HepG2 (cell line): Measurements from ENCODE around the gene EIF5B. TPM values are rescaled to one million over a fixed set of nuclear protein-coding genes. Genes with fewer than 3 reads are reported as not detected.

Experiments
- ATF7-NPFF ChIP-seq: sonication (generic); formaldehyde crosslinking; IDR thresholded peaks from 2 replicates; pipeline ENCODE4 v1.8.1; 2023; ENCODE audit warnings: mild to moderate bottlenecking, low read depth, missing genetic modification reagents, moderate library complexity
- ESRRA ChIP-seq: sonication (generic); formaldehyde crosslinking; IDR thresholded peaks from 2 replicates; pipeline ENCODE4 v1.5.1; 2020; ENCODE audit warnings: mild to moderate bottlenecking, low read depth, missing genetic modification reagents
- SALL2 ChIP-seq: sonication (generic); formaldehyde crosslinking; IDR thresholded peaks from 2 replicates; pipeline ENCODE4 v1.8.1; 2023; ENCODE audit warnings: mild to moderate bottlenecking, missing genetic modification reagents, inconsistent platforms
- ZNF10 ChIP-seq: sonication (generic); formaldehyde crosslinking; IDR thresholded peaks from 2 replicates; pipeline ENCODE4 v1.4.0; 2020; ENCODE audit warnings: mild to moderate bottlenecking, low read depth, missing genetic modification reagents, borderline replicate concordance
- ZNF263 ChIP-seq: sonication (generic); formaldehyde crosslinking; IDR thresholded peaks from 2 replicates; pipeline ENCODE4 v1.4.0; 2020; ENCODE audit warnings: missing genetic modification reagents
- ZNF282 ChIP-seq: fragments of 450-650 bp; IDR thresholded peaks from 2 replicates; pipeline ENCODE4 v1.6.1; 2018; ENCODE audit not compliant: partially characterized antibody
- ZNF329 ChIP-seq: sonication (generic); formaldehyde crosslinking; IDR thresholded peaks from 2 replicates; pipeline ENCODE4 v1.9.0; 2021; ENCODE audit warnings: low read depth, mild to moderate bottlenecking, missing genetic modification reagents
- ZNF367 ChIP-seq: sonication (generic); formaldehyde crosslinking; IDR thresholded peaks from 2 replicates; pipeline ENCODE4 v1.4.0; 2020; ENCODE audit warnings: missing genetic modification reagents, borderline replicate concordance
- ZNF407 ChIP-seq: sonication (generic); formaldehyde crosslinking; IDR thresholded peaks from one replicate; pipeline ENCODE4 v1.5.1; 2020; ENCODE audit warnings: mild to moderate bottlenecking, missing genetic modification reagents; ENCODE audit errors: not compliant biosample characterization
- ZNF564 ChIP-seq: sonication (generic); formaldehyde crosslinking; IDR thresholded peaks from 2 replicates; pipeline ENCODE4 v1.8.1; 2023; ENCODE audit warnings: mild to moderate bottlenecking, missing genetic modification reagents
- ZNF674 ChIP-seq: sonication (generic); formaldehyde crosslinking; IDR thresholded peaks from 2 replicates; pipeline ENCODE4 v1.5.0; 2020; ENCODE audit warnings: low read depth, mild to moderate bottlenecking, missing genetic modification reagents
- ZNF678 ChIP-seq: sonication (generic); formaldehyde crosslinking; IDR thresholded peaks from 2 replicates; pipeline ENCODE4 v1.4.0; 2020; ENCODE audit warnings: mild to moderate bottlenecking, missing genetic modification reagents
- ZNF879 ChIP-seq: sonication (generic); formaldehyde crosslinking; IDR thresholded peaks from 2 replicates; pipeline ENCODE4 v1.8.1; 2023; ENCODE audit warnings: missing genetic modification reagents
- polyA plus RNA-seq, 8 experiments: library from polyadenylated mRNA; depleted of rRNA in 3 of 8; stranded (reverse) in 7 of 8; unstranded in 1 of 8; fragments of >200 nt; fragmentation: Illumina TruSeq in 4 of 8; extraction: Trizol in 4 of 8; gene quantifications; 2 replicates each; pipeline versions ENCODE4 v1.2.1 to v1.2.3, GENCODE V29; 2011 to 2016; ENCODE audit warnings: low read depth in 4 of 8, missing spikeins in 1 of 8, mixed read lengths in 1 of 8; ENCODE audit not compliant: insufficient read depth in 1 of 8
- total RNA-seq, 5 experiments: library from RNA; depleted of rRNA; stranded (reverse); fragments of >200 nt; fragmentation: Illumina TruSeq; extraction: Trizol; gene quantifications; 2 replicates each; pipeline ENCODE4 v1.2.3, GENCODE V29; 2016; ENCODE audit warnings: low read depth in 1 of 5
- TF ChIP-seq, protein P1 (sequence below): sonication (generic); formaldehyde crosslinking; IDR thresholded peaks from 2 replicates; pipeline ENCODE4 v1.9.0; 2021; ENCODE audit warnings: missing genetic modification reagents, mild to moderate bottlenecking, borderline replicate concordance
- TF ChIP-seq, protein P2 (sequence below): sonication (generic); formaldehyde crosslinking; IDR thresholded peaks from 2 replicates; pipeline ENCODE4 v1.5.0; 2020; ENCODE audit warnings: missing genetic modification reagents

Gene EIF5B
- total and polyA plus RNA-seq, 2 of the 13 experiments (the other 11 are each of a cell fraction or from before 2014, with no cell fraction given): 8.8 to 32.1 TPM

- TF ChIP-seq, protein P1, sequence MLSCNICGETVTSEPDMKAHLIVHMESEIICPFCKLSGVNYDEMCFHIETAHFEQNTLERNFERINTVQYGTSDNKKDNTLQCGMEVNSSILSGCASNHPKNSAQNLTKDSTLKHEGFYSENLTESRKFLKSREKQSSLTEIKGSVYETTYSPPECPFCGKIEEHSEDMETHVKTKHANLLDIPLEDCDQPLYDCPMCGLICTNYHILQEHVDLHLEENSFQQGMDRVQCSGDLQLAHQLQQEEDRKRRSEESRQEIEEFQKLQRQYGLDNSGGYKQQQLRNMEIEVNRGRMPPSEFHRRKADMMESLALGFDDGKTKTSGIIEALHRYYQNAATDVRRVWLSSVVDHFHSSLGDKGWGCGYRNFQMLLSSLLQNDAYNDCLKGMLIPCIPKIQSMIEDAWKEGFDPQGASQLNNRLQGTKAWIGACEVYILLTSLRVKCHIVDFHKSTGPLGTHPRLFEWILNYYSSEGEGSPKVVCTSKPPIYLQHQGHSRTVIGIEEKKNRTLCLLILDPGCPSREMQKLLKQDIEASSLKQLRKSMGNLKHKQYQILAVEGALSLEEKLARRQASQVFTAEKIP (CRISPR knock-in tag): no peak
- TF ChIP-seq ZNF263 (CRISPR knock-in tag): peak; percentile 35
- peak; percentile 97 for TF ChIP-seq ZNF879 (CRISPR knock-in tag)
- TF ChIP-seq ATF7-NPFF (CRISPR knock-in tag): peak; percentile 72; the same call in 1 of the 2 replicates
- peak; percentile 86; the same call in 1 of the 2 replicates for TF ChIP-seq ZNF564 (CRISPR knock-in tag)
- no peak for TF ChIP-seq ZNF10 (CRISPR knock-in tag)
- peak; percentile 68 for TF ChIP-seq ZNF407 (CRISPR knock-in tag)
- TF ChIP-seq ZNF367 (CRISPR knock-in tag): no peak; the same call in 1 of the 2 replicates
- peak; percentile 90 for TF ChIP-seq SALL2 (CRISPR knock-in tag)
- TF ChIP-seq ZNF678: no peak; the same call in 1 of the 2 replicates
- 0 out of 2 replicates have a peak, but pooled peaks have one; percentile 56 for TF ChIP-seq ESRRA (CRISPR knock-in tag)
- TF ChIP-seq ZNF282: no peak
- TF ChIP-seq ZNF674 (CRISPR knock-in tag): 0 out of 2 replicates have a peak, but pooled peaks have one; percentile 56
- TF ChIP-seq ZNF329: peak; percentile 70
- TF ChIP-seq, protein P2, sequence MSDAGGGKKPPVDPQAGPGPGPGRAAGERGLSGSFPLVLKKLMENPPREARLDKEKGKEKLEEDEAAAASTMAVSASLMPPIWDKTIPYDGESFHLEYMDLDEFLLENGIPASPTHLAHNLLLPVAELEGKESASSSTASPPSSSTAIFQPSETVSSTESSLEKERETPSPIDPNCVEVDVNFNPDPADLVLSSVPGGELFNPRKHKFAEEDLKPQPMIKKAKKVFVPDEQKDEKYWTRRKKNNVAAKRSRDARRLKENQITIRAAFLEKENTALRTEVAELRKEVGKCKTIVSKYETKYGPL (CRISPR knock-in tag): no peak; the same call in 1 of the 2 replicates
Measured at GRCh38 chr2:99337113-99338028, at the start of gene EIF5B (continued).
